ENCODE results near the gene TC2N. TPM values are rescaled to one million over a fixed set of nuclear protein-coding genes. Genes with fewer than 3 reads are reported as not detected.
A peak's percentile ranks its signal among the peaks of the same experiment; 100 is the strongest.

TC2N gene
- total and polyA plus RNA-seq, 2 of the 4 experiments (the other 2 are of a cell fraction): 0.03 to 0.18 TPM

DNA sequence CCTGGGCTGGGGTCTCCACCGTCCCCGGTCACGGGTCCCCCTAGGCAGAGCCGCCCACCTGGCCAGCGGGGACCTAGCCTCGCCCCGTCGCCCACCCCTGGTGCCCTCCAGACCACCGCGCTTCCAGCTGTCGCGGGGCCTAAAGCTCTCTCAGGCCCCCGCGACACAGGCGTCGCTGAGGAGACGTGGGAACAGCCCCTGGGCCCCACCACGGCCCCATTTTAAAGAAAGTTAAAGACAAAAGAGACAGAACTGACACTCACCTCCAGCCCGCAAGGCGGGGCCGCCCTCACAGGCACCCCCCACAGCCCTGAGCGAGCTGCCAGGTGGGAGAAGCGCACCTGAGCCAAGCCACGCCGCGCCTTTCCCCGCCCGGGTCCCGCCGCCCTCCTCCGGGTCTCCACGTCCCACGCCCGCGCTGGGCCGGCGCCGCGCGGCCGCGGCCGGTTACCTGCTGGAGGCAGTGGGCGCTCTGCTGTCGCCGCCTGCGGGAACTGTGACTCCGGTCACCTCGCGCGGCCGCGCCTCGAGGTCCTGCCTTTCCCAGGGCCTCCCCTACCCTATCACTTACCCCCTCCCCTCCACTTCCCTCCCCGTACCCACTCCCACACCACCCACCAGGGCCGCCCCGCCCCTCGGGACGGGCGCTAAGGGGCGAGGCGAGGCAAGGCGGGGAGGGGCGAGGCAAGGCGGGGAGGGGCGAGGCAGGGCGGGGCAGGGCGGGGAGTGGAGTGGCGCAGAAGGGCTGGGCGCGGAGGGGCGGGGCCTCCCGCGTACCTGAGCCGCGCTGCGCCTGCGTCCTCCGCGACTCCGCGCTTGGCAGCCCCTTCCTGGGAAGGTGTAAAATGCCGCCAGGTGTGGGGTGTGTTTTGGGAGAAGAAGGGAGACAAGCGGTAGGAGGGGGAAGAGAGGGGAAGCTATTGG lies 31.2 kb downstream of the TC2N start:
- CTCF ChIA-PET: no interaction called here
- H3K4me1 ChIP-seq (ENCODE audit: control insufficient read depth, insufficient read depth, low read length): no peaks in the 10 kb centered on the region
- no peak overlapping the region for H4K8ac ChIP-seq (ENCODE audit: low read depth in 2 of 2, low read length in 2 of 2)
- DNase-seq (no peak), ATAC-seq (ENCODE audit: low read depth) (peak; percentile 79)
- H3K9me1 ChIP-seq (ENCODE audit: insufficient read depth, low read length): no peaks in the 10 kb centered on the region
- H3K18ac ChIP-seq (ENCODE audit: low read depth, low read length): no peak overlapping the region
- no peaks in the 10 kb centered on the region for H3K36me3 ChIP-seq (ENCODE audit: control insufficient read depth, insufficient read depth, low read length)
- no peak overlapping the region for H4K5ac ChIP-seq (ENCODE audit: low read depth, low read length)
- dilution Hi-C loops (cut with HindIII; ENCODE audit: low sequenced_read_pairs, unreplicated experiment) (no loop called here), in situ Hi-C loops (cut with MboI; ENCODE audit: low sequenced_read_pairs) (no loop called here), intact Hi-C loops (cut with micrococcal nuclease) (no loop called here)
- no peak overlapping the region for H3K27ac ChIP-seq (ENCODE audit: insufficient read depth, low read length)
- no peak overlapping the region for H3K9ac ChIP-seq (ENCODE audit: low read depth, low read length)
- peak overlapping the region; percentile 33 for H3K4me3 ChIP-seq (ENCODE audit: insufficient read depth, low read depth, low read length)
- H2BK120ac ChIP-seq (ENCODE audit: low read depth, low read length): no peak overlapping the region
- peak overlapping the region; percentile 48 for H2AFZ ChIP-seq (replicated peaks; ENCODE audit: low read length, poor library complexity)
- peaks cover 32% of the 10 kb centered on the region for H3K27me3 ChIP-seq (ENCODE audit: control insufficient read depth, insufficient read depth, low read length)
- peak overlapping the region; percentile 69 for H2AK9ac ChIP-seq (replicated peaks; ENCODE audit: low read depth, low read length, poor library complexity)
- no peak overlapping the region for H2BK20ac ChIP-seq (ENCODE audit: low read depth, low read length)
- no peak overlapping the region for H3K14ac ChIP-seq (replicated peaks; ENCODE audit: low read depth, low read length)
- H3K56ac ChIP-seq (ENCODE audit: extremely low read depth, insufficient read depth, low read length): no peak overlapping the region
- no TSS peak for BruUV-seq (replicated peaks)
- H3K4me2 ChIP-seq (ENCODE audit: low read depth, low read length): peak overlapping the region; percentile 59
- no peak overlapping the region for H2BK5ac ChIP-seq (ENCODE audit: low read depth, low read length, poor library complexity, severe bottlenecking)
- POLR2A ChIA-PET (ENCODE audit: unreplicated experiment): no interaction called here
- no peak overlapping the region for H2BK15ac ChIP-seq (ENCODE audit: low read depth, low read length)
- H3K9me3 ChIP-seq (ENCODE audit: control insufficient read depth, insufficient read depth, low read length): no peaks in the 10 kb centered on the region; the same call in 1 of the 2 replicates
- H3K79me1 ChIP-seq (ENCODE audit: low read depth in 1 of 2, low read length in 2 of 2): no peaks in the 10 kb centered on the region
- no peak overlapping the region for H3K23ac ChIP-seq (ENCODE audit: low read depth, low read length)
- H3K4ac ChIP-seq (ENCODE audit: low read depth, low read length): no peak overlapping the region
- H4K91ac ChIP-seq (ENCODE audit: insufficient read depth, low read depth, low read length): no peak overlapping the region
- H2AK5ac ChIP-seq (ENCODE audit: low read depth, low read length): no peak overlapping the region
- H4K20me1 ChIP-seq (ENCODE audit: insufficient read depth, low read length): no peaks in the 10 kb centered on the region
- 2% methylated on average over 20 of the region's 84 CpGs; no CpG with 5 or more reads in 1 of the 2 experiments for WGBS, 2 experiments (ENCODE audit: extremely low coverage in 2 of 2, insufficient read length in 1 of 2)
- TF ChIP-seq BHLHE40 (IDR thresholded peaks at IDR 0.05; ENCODE audit: low read depth, low read length) (no peak), CEBPB (IDR thresholded peaks at IDR 0.05; ENCODE audit: low read depth, low read length) (no peak), RFX5 (IDR thresholded peaks at IDR 0.05; ENCODE audit: low read depth, low read length) (no peak), NFE2L2 (IDR thresholded peaks at IDR 0.05; ENCODE audit: low read depth, low read length) (no peak), CTCF (conservative IDR thresholded peaks at IDR 0.05; ENCODE audit: low read depth, low read length) (no peak), RCOR1 (IDR thresholded peaks at IDR 0.05; ENCODE audit: insufficient replicate concordance, low read length) (no peak), SMC3 (IDR thresholded peaks at IDR 0.05; ENCODE audit: low read depth, low read length) (no peak), RAD21 (IDR thresholded peaks at IDR 0.05; ENCODE audit: low read length) (no peak), USF2 (IDR thresholded peaks at IDR 0.05; ENCODE audit: low read depth, low read length) (no peak), FOS (IDR thresholded peaks at IDR 0.05; ENCODE audit: low read depth, low read length) (no peak), MXI1 (IDR thresholded peaks at IDR 0.05; ENCODE audit: borderline replicate concordance, low read depth, low read length) (no peak), MAZ (IDR thresholded peaks at IDR 0.05; ENCODE audit: borderline replicate concordance, low read depth, low read length) (no peak), MAFK (IDR thresholded peaks at IDR 0.05; ENCODE audit: low read depth, low read length) (no peak), POLR2A (IDR thresholded peaks at IDR 0.05; ENCODE audit: low read depth, low read length) (no peak)
- TF ChIP-seq, protein P1, sequence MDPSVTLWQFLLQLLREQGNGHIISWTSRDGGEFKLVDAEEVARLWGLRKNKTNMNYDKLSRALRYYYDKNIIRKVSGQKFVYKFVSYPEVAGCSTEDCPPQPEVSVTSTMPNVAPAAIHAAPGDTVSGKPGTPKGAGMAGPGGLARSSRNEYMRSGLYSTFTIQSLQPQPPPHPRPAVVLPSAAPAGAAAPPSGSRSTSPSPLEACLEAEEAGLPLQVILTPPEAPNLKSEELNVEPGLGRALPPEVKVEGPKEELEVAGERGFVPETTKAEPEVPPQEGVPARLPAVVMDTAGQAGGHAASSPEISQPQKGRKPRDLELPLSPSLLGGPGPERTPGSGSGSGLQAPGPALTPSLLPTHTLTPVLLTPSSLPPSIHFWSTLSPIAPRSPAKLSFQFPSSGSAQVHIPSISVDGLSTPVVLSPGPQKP (IDR thresholded peaks at IDR 0.05; ENCODE audit: borderline replicate concordance, low read depth, low read length): no peak
